ENCODE measurements around the gene THEM4. TPM values are rescaled to one million over a fixed set of nuclear protein-coding genes. Genes with fewer than 3 reads are reported as not detected.

The THEM4 gene
- total and polyA plus RNA-seq, 2 of the 8 experiments (the other 6 are each of a cell fraction or from before 2014, with no cell fraction given), result 9.9 to 11.2 TPM

DNA sequence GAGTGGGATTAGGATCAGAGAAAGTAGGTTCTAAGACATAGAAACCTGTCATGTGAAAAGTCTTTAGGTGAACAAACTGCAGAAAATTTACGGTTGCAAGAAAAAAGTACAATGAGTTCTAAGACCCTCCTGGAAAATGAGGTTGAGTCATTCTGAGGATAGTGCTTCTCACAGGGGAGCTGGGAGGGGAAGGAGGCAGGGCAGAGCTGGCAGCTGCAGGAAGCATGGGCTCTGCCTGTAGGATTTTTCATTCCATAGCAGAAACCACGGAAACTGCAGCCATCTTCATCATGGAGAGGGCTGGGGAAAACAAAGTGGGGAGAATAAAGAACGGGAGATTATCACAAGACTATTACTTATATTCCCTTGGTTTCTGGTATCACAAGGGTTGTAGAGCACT, 25.8 kb upstream of the THEM4 start:
- WGBS, 2 experiments (ENCODE audit: extremely low coverage in 1 of 2, insufficient coverage in 1 of 2, insufficient read length in 1 of 2, insufficient replicate concordance in 2 of 2, low coverage in 1 of 2, low lambda C conversion rate in 2 of 2, missing lambda C conversion rate in 1 of 2), result 68% methylated on average over 3 of the region's 3 CpGs; no CpG with 5 or more reads in 1 of the 2 experiments
- H3K9me3 ChIP-seq (ENCODE audit: insufficient read depth in 2 of 2, low read depth in 1 of 2, low read length in 1 of 2), result no peaks in the 10 kb centered on the region
- no peak overlapping the region for H4K8ac ChIP-seq (ENCODE audit: extremely low read depth, insufficient read depth, low read length)
- no peak overlapping the region for H3K14ac ChIP-seq (ENCODE audit: insufficient read length)
- H3K4me2 ChIP-seq (ENCODE audit: insufficient read depth in 1 of 2, low read depth in 2 of 2, low read length in 2 of 2), result no peak overlapping the region
- H4K91ac ChIP-seq (replicated peaks; ENCODE audit: insufficient read length, low read length), result no peak overlapping the region
- no peak overlapping the region for H2BK20ac ChIP-seq (ENCODE audit: low read length)
- H3K4me3 ChIP-seq (ENCODE audit: extremely low read depth in 1 of 4, insufficient read depth in 2 of 4, low read depth in 3 of 4, low read length in 4 of 4), result no peak overlapping the region
- no peak overlapping the region for H3K4ac ChIP-seq (replicated peaks; ENCODE audit: insufficient read length, low read depth, low read length)
- H3K79me1 ChIP-seq (ENCODE audit: low read depth, low read length), result no peaks in the 10 kb centered on the region
- no peak overlapping the region for H2BK12ac ChIP-seq (ENCODE audit: low read depth, low read length)
- no peak for DNase-seq (ENCODE audit: low read depth in 1 of 2, low spot score in 2 of 2)
- no peak overlapping the region for H2BK120ac ChIP-seq (replicated peaks; ENCODE audit: low read depth, low read length)
- H3K79me2 ChIP-seq (ENCODE audit: control insufficient read depth in 1 of 2, insufficient read depth in 2 of 2, low read length in 2 of 2), result no peaks in the 10 kb centered on the region
- H4K5ac ChIP-seq (ENCODE audit: insufficient read length, low read depth, low read length), result no peak overlapping the region
- H2AK5ac ChIP-seq (ENCODE audit: low read depth, low read length), result no peak overlapping the region
- H4K20me1 ChIP-seq (replicated peaks in 1 of 2; ENCODE audit: control insufficient read depth in 1 of 2, insufficient read depth in 2 of 2, low read length in 2 of 2), result no peaks in the 10 kb centered on the region
- H3K23me2 ChIP-seq (ENCODE audit: low read depth, low read length), result no peaks in the 10 kb centered on the region
- H2AFZ ChIP-seq (ENCODE audit: low read length), result no peak overlapping the region
- no peaks in the 10 kb centered on the region for H3K27me3 ChIP-seq (replicated peaks in 1 of 4; ENCODE audit: control insufficient read depth in 3 of 4, extremely low read depth in 1 of 4, insufficient read depth in 3 of 4, low read length in 3 of 4)
- H3K9ac ChIP-seq (replicated peaks in 1 of 4; ENCODE audit: extremely low read depth in 1 of 4, low read depth in 3 of 4, low read length in 3 of 4), result no peak overlapping the region
- no peak overlapping the region for H3K23ac ChIP-seq (ENCODE audit: insufficient read length)
- no peak overlapping the region for H3K18ac ChIP-seq (ENCODE audit: extremely low read depth, low read length)
- CTCF ChIA-PET (ENCODE audit: partially characterized antibody), result interaction anchor here (0.8 to 11.3 kb wide), 25 partner anchors 10 to 175 kb away, joined by 3 to 180 read pairs (median 7); partner anchors contain the start of gene S100A10
- POLR2A ChIA-PET (ENCODE audit: partially characterized antibody), result no interaction called here
- no peak overlapping the region for H2BK5ac ChIP-seq (ENCODE audit: low read depth, low read length)
- no peak for FAIRE-seq
- H3K27ac ChIP-seq (ENCODE audit: low read depth, low read length), result no peak overlapping the region
- H3K56ac ChIP-seq (replicated peaks; ENCODE audit: insufficient read length, low read depth, low read length), result no peak overlapping the region
- H3K4me1 ChIP-seq (replicated peaks in 1 of 4; ENCODE audit: control insufficient read depth in 3 of 4, insufficient read depth in 4 of 4, low read length in 3 of 4), result no peaks in the 10 kb centered on the region
- no peak overlapping the region for H2BK15ac ChIP-seq (ENCODE audit: low read length)
- no peaks in the 10 kb centered on the region for H3K36me3 ChIP-seq (ENCODE audit: control insufficient read depth in 2 of 4, insufficient read depth in 4 of 4, low read length in 3 of 4)
- no peak for TF ChIP-seq EZH2 (IDR thresholded peaks at IDR 0.05; ENCODE audit: low read depth, low read length, severe bottlenecking)
- no peak for TF ChIP-seq GABPA (IDR thresholded peaks at IDR 0.05; ENCODE audit: borderline replicate concordance, insufficient read depth, low read length)
- no peak for TF ChIP-seq NANOG (IDR thresholded peaks at IDR 0.05; ENCODE audit: insufficient read depth, low read depth, low read length, poor library complexity, severe bottlenecking)
- TF ChIP-seq SP1 (IDR thresholded peaks at IDR 0.05; ENCODE audit: low read depth, low read length), result no peak
- no peak for TF ChIP-seq MAX (IDR thresholded peaks at IDR 0.05)
- TF ChIP-seq RNF2 (IDR thresholded peaks at IDR 0.05; ENCODE audit: borderline replicate concordance, low read depth, low read length, missing control alignments, poor library complexity, severe bottlenecking), result no peak
- TF ChIP-seq TBP (IDR thresholded peaks at IDR 0.05; ENCODE audit: low read depth, low read length), result no peak
- TF ChIP-seq NRF1 (IDR thresholded peaks at IDR 0.05; ENCODE audit: low read depth, low read length), result no peak
- TF ChIP-seq, protein P1, sequence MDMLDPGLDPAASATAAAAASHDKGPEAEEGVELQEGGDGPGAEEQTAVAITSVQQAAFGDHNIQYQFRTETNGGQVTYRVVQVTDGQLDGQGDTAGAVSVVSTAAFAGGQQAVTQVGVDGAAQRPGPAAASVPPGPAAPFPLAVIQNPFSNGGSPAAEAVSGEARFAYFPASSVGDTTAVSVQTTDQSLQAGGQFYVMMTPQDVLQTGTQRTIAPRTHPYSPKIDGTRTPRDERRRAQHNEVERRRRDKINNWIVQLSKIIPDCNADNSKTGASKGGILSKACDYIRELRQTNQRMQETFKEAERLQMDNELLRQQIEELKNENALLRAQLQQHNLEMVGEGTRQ (IDR thresholded peaks at IDR 0.05; ENCODE audit: low read length), result no peak
